Cortex of kidney (tissue), 1 donor: ENCODE data around the gene ELAC2.

Experiments
- DNase-seq: peaks from one replicate; lab custom pipeline; 2025; lab: John Stamatoyannopoulos, UW

ELAC2 gene, protein sequence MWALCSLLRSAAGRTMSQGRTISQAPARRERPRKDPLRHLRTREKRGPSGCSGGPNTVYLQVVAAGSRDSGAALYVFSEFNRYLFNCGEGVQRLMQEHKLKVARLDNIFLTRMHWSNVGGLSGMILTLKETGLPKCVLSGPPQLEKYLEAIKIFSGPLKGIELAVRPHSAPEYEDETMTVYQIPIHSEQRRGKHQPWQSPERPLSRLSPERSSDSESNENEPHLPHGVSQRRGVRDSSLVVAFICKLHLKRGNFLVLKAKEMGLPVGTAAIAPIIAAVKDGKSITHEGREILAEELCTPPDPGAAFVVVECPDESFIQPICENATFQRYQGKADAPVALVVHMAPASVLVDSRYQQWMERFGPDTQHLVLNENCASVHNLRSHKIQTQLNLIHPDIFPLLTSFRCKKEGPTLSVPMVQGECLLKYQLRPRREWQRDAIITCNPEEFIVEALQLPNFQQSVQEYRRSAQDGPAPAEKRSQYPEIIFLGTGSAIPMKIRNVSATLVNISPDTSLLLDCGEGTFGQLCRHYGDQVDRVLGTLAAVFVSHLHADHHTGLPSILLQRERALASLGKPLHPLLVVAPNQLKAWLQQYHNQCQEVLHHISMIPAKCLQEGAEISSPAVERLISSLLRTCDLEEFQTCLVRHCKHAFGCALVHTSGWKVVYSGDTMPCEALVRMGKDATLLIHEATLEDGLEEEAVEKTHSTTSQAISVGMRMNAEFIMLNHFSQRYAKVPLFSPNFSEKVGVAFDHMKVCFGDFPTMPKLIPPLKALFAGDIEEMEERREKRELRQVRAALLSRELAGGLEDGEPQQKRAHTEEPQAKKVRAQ

DNA sequence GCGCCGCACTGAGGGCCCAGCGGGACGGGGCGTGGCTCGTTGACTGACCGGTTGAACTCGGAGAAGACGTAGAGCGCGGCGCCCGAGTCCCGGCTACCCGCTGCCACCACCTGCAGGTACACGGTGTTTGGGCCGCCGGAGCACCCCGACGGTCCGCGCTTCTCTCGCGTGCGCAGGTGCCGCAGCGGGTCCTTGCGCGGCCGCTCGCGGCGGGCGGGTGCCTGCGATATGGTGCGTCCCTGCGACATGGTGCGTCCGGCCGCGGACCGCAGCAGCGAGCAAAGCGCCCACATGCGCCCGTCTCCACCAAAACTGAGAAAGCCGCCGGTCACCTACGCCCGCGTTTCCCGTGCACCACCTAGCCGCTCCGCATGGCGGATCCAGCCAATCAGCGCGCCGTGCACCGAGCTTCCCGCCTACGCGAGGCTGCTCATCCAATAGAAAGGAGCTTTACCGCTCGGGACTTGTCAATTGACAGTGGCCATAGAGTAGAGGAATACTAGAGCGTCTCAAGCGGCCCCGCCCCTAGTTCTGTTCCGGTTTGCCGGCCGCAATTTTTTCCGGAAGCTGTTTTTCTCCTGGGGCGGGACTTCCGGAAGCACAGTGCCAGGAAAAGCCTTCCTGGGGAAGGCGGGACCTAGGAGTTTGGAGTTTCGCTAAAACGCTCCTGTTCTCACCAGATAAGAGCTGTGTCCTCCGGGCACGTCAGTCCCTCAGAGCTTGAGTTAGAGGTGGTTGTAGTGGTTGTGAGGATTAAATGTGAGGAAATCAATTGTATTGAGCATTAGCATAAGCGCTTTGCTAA is at the start of gene ELAC2:
ELAC2 (minus strand) TSS at position 373 of the 805 bp plus-strand sequence; CDS start at position 293, 80 bp downstream.
- DNase-seq = peak; percentile 51

- DNase-seq = no peak
These were observed 47.2 kb upstream of the ELAC2 start for GRCh38 chr17:13065032-13065431.

GRCh38 chr17:13055131-13055530 is 37.3 kb upstream of the ELAC2 start:
- no peak for DNase-seq

DNA sequence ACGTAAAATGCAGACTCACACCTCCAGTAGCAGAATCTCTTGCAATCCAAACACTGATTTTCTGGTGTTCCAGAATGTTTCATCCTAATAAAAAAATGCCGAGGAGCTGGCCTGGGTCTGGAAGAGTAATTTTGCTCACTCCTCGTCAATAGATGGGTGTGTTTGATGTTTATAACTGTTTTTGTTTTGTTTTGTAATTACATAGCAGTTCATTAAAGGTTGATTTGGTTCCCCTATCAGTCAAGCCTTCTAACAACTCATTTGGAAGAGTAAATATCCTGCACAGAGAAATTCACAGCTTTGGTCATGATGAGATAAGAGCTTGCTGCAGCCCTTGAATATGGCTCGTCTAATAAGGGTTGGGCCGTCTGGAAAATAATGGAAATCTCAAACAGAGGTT is 36.8 kb upstream of the ELAC2 start:
- DNase-seq = no peak

GRCh38 chr17:13051915-13052314 is 34.1 kb upstream of the ELAC2 start:
- DNase-seq = no peak

DNA sequence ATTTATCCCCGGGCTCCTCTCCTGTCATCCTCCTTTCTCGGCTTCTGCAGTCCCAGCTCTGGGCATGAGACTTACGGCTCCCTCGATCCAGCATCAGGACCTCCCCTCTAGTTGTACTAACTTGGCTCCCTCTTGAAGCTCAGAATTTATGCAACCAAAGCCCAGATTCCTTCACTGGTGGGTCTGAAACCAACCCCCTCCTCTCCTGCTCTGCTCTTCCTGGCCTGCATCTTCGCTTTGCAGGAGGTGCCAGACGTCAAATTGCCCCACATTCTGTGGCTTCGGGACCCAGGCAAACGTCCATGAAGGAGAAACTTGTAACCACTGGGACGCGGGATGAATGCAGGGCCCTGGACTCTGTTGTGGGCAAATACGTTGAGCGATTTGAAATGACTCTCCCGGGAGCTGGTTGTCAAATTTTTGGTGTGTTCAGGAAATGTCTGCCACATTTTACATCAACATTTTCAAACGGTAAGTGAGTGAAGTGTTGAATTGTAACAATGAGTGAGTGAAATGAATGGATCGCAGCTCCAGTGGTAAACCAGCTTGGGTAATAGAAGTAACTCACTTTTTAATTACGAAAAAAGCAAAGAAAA is 29.3 kb upstream of the ELAC2 start:
- DNase-seq = no peak

GRCh38 chr17:13046361-13046760 is 28.5 kb upstream of the ELAC2 start:
- DNase-seq = no peak

DNA sequence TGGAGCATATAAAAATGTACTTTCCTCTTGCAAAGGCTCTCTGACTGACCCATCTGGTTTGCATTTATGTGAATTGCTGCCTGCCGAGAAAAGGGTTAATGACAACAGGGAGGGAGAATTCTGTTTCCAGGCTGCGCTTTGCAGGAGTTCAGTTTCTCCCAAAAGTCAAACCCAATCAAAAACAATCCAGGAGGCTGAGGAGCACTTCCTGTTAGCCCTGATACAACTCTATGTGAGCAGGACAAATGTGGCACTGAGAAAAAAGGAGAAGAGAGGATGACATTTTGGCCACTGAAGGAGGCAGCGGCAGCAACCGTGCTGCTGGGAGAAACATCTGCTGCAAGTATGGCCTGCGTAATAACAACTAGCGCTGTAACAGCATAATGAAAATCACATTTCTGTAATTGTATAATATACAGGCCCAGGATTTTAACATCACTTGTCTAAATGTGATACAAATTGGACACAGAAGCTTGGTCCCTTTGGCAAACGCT is 26.8 kb upstream of the ELAC2 start:
- no peak for DNase-seq

DNA sequence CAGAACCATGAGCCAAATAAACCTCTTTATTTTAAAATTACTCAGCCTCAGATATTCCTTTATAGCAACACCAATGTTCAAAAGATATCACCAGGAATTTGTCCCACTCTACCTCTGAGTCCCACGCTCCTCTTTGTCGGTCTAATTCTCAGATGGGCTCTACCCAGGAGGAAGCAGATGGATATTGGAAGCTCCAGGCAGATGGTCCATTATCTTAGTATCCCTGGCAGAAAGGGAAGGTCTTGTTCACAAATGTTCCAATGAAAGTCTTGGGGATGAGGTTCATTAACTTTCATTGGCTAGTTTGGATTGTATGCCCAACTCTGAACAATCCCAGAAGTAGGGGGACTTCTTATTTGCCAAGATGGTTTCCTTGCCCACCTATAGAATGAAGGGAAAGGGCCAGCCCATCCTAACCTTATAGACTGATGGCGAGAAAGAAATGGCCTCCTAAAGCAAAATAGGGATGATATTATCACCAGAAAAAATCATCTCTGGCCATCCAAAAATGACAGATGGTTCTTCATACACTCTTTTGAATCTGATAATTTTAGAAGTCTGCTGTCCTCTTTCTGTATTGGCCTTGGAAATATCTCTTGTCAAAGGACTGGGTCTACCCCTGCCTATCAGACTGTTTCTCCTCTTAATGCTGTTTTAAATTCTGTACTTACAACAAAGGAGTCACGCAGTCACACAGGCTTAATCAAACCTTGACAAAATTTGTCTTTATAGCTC is 21.3 kb upstream of the ELAC2 start:
- no peak for DNase-seq

DNA sequence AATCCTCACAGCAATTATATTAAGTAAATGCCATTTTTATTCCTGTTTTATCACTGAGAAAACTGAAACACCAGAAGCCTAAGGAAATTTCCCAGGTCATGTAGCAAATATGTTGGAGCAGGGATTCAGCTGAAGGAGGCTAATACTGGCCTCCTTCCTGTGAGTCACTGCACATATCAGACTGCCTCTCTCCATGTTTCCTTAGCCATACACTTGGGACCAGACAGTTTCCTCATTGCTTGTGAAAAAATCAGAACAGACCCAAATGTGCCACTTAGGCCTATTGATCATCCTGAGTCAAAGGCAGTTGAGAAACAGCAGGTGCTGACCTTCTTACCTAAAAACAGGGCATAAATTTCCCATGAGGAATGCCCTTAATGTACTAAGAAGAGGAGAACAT is 18.9 kb upstream of the ELAC2 start:
- DNase-seq = no peak

- no peak for DNase-seq
These were observed 17.6 kb upstream of the ELAC2 start for GRCh38 chr17:13035420-13035819.

- no peak for DNase-seq
These were observed 14.0 kb upstream of the ELAC2 start for GRCh38 chr17:13031718-13032350.

DNA sequence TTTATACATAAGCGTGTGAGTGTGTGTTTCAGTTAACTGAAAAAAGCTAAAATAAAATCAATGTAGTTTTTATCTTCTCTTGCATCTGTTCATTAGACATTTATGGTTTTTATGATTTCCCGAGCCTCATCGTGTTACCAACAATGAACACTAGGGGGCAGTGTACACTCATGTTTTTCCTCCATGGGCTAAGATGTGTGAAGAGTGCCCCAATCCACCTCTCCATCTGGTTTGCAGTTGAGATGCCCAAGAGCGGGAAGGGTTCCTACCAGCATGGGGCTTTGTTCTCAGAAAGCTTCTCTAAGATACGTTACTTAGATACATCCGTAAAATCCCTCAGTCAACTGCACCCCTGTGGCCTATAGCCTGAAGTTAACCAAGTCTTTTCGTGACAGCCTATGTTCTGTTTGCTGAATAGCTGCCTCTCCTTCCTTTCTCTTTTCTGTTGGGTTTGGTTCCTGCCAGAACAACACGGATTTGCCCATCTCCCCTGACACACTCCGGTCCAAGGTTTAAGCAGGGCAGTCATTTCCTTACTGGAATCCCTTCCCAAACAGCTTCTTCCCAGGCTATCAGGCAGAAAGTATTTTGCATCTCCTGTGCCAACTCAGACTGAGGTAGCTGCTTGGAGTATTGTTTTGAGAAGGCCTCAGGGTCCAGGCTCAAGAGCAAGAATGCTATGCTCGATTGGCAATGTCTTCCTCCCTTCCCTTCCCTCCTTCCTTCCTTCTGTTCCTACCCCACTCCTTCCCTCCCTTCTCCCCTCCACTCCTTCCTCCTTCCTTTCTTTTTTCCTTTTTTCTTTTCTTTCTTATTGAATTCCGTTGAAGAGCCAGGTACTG is 12.9 kb upstream of the ELAC2 start:
- DNase-seq = no peak

- DNase-seq = no peak
These were observed 12.2 kb upstream of the ELAC2 start for GRCh38 chr17:13030056-13030455.

- no peak for DNase-seq
These were observed 11.5 kb upstream of the ELAC2 start for GRCh38 chr17:13029340-13029739.

GRCh38 chr17:13027246-13027645 is 9.4 kb upstream of the ELAC2 start:
- no peak for DNase-seq

- no peak for DNase-seq
These were observed 7.9 kb upstream of the ELAC2 start for GRCh38 chr17:13025687-13026086.

GRCh38 chr17:13025258-13025627 is 7.4 kb upstream of the ELAC2 start:
- DNase-seq = no peak

DNA sequence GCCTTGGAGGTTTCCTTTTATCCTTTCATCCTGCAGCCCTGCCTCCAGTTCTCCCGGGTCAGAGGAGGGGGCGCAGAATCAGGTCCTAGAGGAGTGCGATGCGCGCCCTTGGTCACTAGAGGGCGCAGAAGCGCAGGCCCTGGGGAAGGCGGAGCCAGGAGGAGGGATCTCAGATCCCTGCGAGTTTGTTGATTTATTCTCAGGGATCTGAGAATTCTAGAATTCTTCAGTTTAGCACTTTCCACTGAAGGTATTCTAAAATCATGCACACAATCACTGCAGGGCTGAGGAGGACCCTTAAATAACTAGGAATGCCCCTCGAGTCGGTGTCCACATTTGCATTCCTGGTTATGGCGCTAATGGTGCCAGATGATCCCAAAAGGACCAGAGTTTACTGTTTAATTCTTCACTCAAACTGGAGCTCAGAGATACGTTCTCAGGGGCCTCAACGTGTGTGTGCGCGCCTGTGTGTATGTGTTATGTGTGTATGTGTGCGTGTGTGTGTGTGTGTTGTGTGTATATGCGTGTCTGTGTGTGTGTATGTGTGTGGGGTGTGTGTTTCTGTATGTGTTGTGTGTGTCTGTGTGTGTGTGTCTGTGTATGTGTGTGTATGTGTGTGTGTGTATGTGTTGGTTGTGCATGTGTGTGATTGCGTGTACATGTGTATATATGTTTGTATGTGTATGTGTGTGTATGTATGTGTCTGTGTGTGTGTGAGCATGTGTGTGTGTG is 6.9 kb upstream of the ELAC2 start:
- DNase-seq = no peak
